Fibroblast of peridontal ligament (primary cell): ENCODE results near the gene CSGALNACT2.

ENCODE experiments used
- DNase-seq: peaks from one replicate; pipeline ENCODE4 v3.0.0-alpha.2; 2010; ENCODE audit errors: extremely low read depth

CSGALNACT2 gene

DNA sequence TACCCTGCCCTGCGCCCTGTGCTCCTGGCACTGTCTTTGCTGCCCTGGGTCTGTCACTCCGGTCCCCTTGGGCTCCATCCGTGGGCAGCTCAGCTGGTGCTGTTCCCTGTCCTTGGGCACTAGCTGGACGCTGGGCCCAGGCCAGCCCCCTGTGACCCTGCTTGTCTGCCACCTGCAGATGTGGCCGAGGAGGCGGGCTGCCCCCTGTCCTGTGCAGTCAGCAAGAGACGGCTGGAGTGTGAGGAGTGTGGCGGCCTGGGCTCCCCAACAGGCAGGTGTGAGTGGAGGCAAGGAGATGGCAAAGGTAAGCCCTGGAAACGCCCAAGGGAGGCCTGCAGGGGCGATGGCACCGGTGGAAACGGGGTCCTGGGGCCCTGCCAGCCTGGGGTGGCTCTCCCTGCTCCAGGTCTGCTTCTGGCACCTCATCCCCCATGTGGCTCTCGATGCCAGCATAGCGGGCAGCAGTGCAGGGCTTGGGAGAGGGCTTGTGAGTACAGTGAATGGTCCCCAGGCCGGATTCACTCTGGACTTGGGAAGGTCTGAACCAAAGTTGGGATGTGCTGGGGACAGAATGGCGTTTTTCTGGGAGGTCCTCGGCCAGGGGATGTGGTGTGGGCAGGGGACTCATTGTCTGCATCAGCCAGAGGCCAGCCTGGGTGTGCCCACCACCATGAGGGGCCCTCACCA is 26.2 kb upstream of the CSGALNACT2 start:
- DNase-seq: no peak

GRCh38 chr10:43112608-43112961 is 25.7 kb upstream of the CSGALNACT2 start:
- DNase-seq: no peak

DNA sequence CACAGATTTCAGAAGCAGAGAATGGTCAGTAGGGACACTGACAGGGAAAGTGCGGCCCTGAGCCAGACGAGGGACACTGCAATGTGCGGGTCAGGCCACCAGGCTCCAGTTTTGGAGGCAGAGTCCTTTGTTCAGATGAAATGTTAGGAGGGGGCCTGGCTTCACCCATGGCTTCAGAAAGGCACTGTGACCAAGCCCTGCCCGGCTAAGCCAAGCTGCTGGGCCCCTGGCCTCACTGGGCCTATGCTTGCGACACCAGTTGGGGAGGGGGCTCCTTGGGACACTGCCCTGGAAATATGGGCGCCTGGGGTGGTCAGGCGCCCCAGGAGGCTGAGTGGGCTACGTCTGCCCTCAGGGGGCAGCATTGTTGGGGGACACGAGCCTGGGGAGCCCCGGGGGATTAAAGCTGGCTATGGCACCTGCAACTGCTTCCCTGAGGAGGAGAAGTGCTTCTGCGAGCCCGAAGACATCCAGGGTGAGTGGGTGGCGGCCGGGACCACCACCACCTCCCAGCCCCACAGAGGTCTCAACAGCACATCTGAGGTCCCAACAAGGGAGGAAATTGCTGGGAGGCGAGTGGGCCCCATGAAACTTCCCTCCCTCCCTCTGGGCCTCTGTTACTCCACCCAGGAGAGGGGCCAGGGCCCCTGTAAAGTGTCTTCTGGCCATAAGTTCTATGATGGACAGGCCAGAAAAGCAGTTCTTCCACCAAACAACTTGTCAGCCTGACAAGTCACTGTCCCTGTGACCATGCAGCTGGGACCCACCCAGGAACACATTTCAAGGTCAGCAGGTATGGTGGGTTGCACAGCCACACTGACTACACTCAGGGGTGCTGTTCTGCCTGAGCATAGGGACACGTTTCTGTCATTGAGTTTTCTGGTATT is 24.8 kb upstream of the CSGALNACT2 start:
- DNase-seq: no peak

GRCh38 chr10:43114088-43114742 is 24.0 kb upstream of the CSGALNACT2 start:
- no peak for DNase-seq

- DNase-seq: no peak
Measured at GRCh38 chr10:43114743-43115611, 23.3 kb upstream of the CSGALNACT2 start.

DNA sequence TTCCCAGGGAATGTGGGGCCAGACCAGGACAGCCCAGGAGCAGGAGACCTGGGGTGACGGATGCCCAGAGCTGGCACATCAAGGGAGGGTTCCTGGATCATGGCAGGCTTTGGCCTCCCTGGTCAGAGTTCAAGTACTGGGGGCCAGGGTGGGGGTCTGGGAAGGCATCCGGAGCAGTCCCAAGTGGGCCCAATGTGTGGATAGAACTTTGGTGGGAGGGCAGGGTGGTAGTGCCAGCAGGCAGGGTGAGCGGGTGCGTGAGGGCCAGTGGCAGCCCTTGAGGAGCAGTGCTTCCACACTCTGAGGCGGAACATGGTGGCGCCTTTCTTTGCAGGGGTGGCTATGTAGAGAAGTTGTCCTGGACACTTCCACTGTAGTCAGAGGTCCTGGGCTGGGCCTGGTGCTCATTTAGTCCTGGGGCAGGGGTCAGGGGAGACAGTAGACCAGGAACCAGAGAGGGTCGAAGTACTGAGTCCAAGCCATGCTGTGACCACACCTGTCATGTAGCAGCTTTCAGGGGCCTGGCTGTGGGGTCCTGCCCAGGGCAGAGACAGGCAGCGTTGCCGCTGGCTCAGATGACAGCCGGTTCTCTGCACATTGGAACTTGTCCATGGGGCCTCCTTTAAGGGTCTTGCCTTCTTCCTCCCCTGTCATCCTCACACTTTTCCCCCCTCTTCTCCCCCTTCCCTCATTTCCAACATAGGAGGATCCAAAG is 22.2 kb upstream of the CSGALNACT2 start:
- DNase-seq: no peak

- no peak for DNase-seq
Measured at GRCh38 chr10:43116596-43116995, 21.6 kb upstream of the CSGALNACT2 start.

- no peak for DNase-seq
Measured at GRCh38 chr10:43117031-43117776, 21.0 kb upstream of the CSGALNACT2 start.

DNA sequence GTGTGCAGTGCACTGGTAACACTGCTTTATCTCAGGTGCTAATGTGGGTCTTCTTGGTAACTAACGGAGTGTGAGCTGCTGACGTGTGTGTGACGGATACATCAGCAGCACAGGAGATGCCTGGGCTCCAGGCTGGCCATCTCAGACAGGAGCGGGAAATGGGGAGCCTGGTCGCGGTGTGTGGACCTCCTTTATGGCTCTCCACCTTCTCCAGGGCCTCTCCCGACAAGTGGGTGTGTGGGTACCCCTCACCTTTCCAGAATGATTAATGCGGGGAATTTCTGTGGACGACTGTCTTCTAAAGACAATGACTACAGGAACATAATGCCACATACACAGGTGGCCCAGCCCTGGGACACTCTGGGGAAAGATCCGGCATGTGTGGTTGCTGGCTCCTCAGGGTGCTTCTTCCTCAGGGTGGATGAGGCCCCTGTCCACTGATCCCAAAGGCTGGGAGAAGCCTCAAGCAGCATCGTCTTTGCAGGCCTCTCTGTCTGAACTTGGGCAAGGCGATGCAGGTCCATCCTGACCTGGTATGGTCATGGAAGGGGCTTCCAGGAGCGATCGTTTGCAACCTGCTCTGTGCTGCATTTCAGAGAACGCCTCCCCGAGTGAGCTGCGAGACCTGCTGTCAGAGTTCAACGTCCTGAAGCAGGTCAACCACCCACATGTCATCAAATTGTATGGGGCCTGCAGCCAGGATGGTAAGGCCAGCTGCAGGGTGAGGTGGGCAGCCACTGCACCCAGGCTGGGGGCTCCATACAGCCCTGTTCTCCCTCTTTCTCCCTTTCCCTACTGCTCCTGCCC is 20.3 kb upstream of the CSGALNACT2 start:
- no peak for DNase-seq

DNA sequence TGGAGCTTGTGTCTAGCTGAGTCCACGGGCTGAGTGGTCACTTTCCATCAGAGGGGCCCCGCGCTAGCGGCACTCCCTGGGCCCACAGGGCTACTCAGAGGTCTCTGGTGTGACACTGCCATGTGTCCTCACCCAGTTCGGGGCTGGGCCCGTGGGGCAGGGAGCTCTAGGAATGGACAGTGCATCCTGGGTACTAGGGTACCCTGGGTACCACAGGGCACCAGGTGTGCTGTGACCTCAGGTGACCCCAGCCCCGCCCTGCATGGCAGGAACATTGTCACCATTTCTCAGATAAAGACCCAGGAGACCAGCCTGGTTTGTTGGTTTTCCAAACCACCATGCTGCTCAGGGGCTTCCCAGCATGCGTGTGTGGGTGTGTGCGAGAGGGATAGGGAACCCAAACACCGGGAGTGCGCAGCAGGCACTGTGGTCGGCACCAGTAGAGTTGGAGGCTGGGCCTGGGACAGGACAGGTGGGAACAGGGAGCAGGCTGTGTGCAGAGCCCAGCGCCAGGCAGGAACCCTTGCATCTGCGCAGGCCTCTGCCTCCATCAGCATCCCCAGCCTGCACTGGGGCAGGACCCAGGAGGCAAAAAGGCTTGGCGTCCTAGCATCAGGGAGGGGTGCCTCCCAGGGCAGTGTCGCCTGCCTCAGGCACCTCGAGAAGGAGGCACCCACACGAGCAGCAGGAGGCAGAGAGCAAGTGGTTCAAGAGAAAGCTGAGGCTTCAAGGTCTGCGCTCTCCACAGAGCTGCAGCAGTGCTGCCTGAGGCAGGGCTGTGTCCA is 19.4 kb upstream of the CSGALNACT2 start:
- DNase-seq: no peak

- no peak for DNase-seq
Measured at GRCh38 chr10:43119416-43120115, 18.7 kb upstream of the CSGALNACT2 start.

GRCh38 chr10:43120116-43120928 is 17.9 kb upstream of the CSGALNACT2 start:
- no peak for DNase-seq

DNA sequence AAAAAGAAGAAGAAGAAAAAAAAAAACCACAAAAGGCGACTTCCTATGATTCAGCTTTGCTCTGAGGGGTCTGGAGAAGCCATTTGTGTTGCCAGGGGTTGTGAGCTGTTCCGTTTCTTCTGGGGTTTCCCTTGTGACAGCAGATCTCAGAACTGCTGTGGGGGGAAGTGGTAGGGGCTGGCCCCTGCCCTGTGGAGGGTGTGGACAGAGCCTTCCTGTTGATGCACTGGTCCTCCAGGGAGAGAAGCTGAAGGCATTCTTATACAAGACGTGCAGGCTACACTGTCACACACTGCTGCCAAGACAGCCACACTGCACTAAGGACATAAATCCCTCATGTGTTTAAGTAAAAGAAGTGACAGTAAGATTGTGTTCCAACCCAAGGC is 17.3 kb upstream of the CSGALNACT2 start:
- DNase-seq: no peak

GRCh38 chr10:43121444-43121843 is 16.8 kb upstream of the CSGALNACT2 start:
- DNase-seq: peak; percentile 46

DNA sequence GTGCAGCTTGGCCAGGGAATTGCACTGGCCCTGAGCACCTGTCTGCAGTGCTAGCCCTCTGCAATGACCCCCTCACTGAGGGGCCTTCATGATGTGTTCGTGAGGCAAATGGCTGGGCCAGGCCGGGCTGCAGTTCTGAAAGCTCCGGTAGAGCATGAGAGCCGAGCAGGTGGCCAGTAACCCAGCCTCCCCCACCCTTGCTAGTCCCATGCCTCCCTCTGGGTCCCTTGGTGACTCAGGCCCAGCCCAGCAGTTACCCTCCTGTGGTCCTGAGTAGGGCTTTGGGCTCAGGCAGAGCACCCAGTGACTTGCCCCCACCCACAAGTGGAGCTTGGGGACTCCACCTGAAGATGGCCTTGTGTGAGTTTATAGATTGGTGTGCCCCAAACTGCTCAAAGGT is 16.1 kb upstream of the CSGALNACT2 start:
- DNase-seq: no peak

GRCh38 chr10:43122826-43123225 is 15.4 kb upstream of the CSGALNACT2 start:
- no peak for DNase-seq
